Stomach (tissue), 4 donors: ENCODE measurements around the gene PRUNE2.

ENCODE experiments used
- POLR2A ChIP-seq, 4 donors: fragments of 450-650 bp; IDR thresholded peaks; one replicate each; pipeline ENCODE4 v1.6.1; 2016; ENCODE audit warnings: antibody characterized with exemption in 4 of 4, control low read depth in 2 of 4, mild to moderate bottlenecking in 1 of 4, moderate library complexity in 1 of 4
- TF ChIP-seq, protein P1 (sequence below), 7 experiments: fragments of 450-650 bp in 4 of 7; fragments of 200-600 bp in 3 of 7; sonication (generic) in 3 of 7; IDR thresholded peaks; one replicate each; pipeline ENCODE4 v1.5.1; 2016 to 2019; ENCODE audit warnings: antibody characterized with exemption in 7 of 7, control low read depth in 2 of 7, mild to moderate bottlenecking in 1 of 7

GRCh38 chr9:76626141-76626540 is 279.8 kb downstream of the PRUNE2 start:
- TF ChIP-seq, protein P1, sequence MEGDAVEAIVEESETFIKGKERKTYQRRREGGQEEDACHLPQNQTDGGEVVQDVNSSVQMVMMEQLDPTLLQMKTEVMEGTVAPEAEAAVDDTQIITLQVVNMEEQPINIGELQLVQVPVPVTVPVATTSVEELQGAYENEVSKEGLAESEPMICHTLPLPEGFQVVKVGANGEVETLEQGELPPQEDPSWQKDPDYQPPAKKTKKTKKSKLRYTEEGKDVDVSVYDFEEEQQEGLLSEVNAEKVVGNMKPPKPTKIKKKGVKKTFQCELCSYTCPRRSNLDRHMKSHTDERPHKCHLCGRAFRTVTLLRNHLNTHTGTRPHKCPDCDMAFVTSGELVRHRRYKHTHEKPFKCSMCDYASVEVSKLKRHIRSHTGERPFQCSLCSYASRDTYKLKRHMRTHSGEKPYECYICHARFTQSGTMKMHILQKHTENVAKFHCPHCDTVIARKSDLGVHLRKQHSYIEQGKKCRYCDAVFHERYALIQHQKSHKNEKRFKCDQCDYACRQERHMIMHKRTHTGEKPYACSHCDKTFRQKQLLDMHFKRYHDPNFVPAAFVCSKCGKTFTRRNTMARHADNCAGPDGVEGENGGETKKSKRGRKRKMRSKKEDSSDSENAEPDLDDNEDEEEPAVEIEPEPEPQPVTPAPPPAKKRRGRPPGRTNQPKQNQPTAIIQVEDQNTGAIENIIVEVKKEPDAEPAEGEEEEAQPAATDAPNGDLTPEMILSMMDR (IDR thresholded peaks at IDR 0.05) = no peak
- TF ChIP-seq POLR2A (IDR thresholded peaks at IDR 0.05) = no peak
